Glutamatergic neuron (in vitro differentiated cells): Measurements from ENCODE around the gene TJP1. TPM values are rescaled to one million over a fixed set of nuclear protein-coding genes. Genes with fewer than 3 reads are reported as not detected.
"Not testable (repeated sequence)": the region's sequence is repeated elsewhere in the genome, so short reads cannot be mapped to it uniquely, and the experiment has no call there.

Experiments used
- DNase-seq: peaks from one replicate; pipeline ENCODE4 v3.0.0; 2022
- H3K27ac Mint-ChIP-seq: one replicate; pipeline ENCODE4 v1.8.0; 2020; ENCODE audit warnings: mild to moderate bottlenecking, mixed read lengths, inconsistent platforms; ENCODE audit not compliant: unreplicated experiment
- H3K27me3 Mint-ChIP-seq: one replicate; pipeline ENCODE4 v1.8.0; 2020; ENCODE audit warnings: mild to moderate bottlenecking, moderate library complexity, mixed read lengths, inconsistent platforms; ENCODE audit not compliant: unreplicated experiment
- H3K36me3 Mint-ChIP-seq: one replicate; pipeline ENCODE4 v1.8.0; 2020; ENCODE audit warnings: mild to moderate bottlenecking, mixed read lengths, inconsistent platforms; ENCODE audit not compliant: unreplicated experiment
- H3K4me1 Mint-ChIP-seq: one replicate; pipeline ENCODE4 v1.8.0; 2020; ENCODE audit warnings: mild to moderate bottlenecking, low read depth, mixed read lengths, inconsistent platforms; ENCODE audit not compliant: unreplicated experiment
- H3K4me3 Mint-ChIP-seq: one replicate; pipeline ENCODE4 v1.8.0; 2020; ENCODE audit warnings: mild to moderate bottlenecking, mixed read lengths, inconsistent platforms; ENCODE audit not compliant: unreplicated experiment
- H3K9me3 Mint-ChIP-seq: one replicate; pipeline ENCODE4 v1.8.0; 2020; ENCODE audit warnings: mild to moderate bottlenecking, moderate library complexity, mixed read lengths, inconsistent platforms; ENCODE audit not compliant: unreplicated experiment
- CTCF ChIP-seq: fragments of 200-600 bp; sonication (generic); IDR thresholded peaks from one replicate; pipeline ENCODE4 v1.5.0; 2021; ENCODE audit not compliant: partially characterized antibody, unreplicated experiment
- total RNA-seq: library from RNA; stranded (reverse); fragmentation: NEBNext Ultra II Directional; extraction: Animal tissue kit (Norgen Biotek cat#: 25700); gene quantifications from one replicate; pipeline ENCODE4 v1.2.1, GENCODE V29; 2021; ENCODE audit not compliant: unreplicated experiment

The TJP1 gene
- total RNA-seq, 1 donor from 2014 or later, result 129 TPM

GRCh38 chr15:29736012-29736743 is 86.1 kb downstream of the TJP1 start:
- DNase-seq, result no peak
- peaks cover 2% of the 10 kb centered on the region for H3K27me3 Mint-ChIP-seq
- no peaks in the 10 kb centered on the region for H3K36me3 Mint-ChIP-seq
- H3K27ac Mint-ChIP-seq, result no peak overlapping the region
- no peaks in the 10 kb centered on the region for H3K4me1 Mint-ChIP-seq
- no peak for TF ChIP-seq CTCF
- H3K4me3 Mint-ChIP-seq, result no peak overlapping the region
- peaks cover 2% of the 10 kb centered on the region for H3K9me3 Mint-ChIP-seq

GRCh38 chr15:29734917-29735572 is 87.2 kb downstream of the TJP1 start:
- peaks cover 5% of the 10 kb centered on the region for H3K9me3 Mint-ChIP-seq
- no peak for TF ChIP-seq CTCF
- H3K27ac Mint-ChIP-seq, result no peak overlapping the region
- DNase-seq, result no peak
- no peaks in the 10 kb centered on the region for H3K36me3 Mint-ChIP-seq
- no peaks in the 10 kb centered on the region for H3K4me1 Mint-ChIP-seq
- peaks cover 5% of the 10 kb centered on the region for H3K27me3 Mint-ChIP-seq
- H3K4me3 Mint-ChIP-seq, result no peak overlapping the region

DNA sequence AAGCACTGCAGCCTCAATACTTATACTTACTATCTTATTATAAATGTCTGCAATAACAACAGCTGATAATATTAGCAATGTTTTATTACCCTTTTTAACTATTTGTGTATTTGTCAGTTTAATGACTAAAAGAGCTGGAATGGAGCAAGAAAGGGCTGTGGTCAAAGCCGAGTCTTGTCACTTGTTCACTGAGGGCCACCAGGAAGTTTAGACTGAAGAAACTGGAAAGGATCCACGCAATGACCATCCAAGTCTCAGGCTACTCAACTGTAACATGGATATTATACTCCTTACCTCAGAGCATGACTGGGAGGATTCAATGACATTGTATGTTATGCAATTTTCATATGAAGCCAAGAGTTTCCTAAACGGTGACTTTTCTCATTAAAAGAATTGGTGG is 90.4 kb downstream of the TJP1 start:
- no peaks in the 10 kb centered on the region for H3K4me1 Mint-ChIP-seq
- H3K27ac Mint-ChIP-seq, result no peak overlapping the region
- no peak for TF ChIP-seq CTCF
- no peak overlapping the region for H3K4me3 Mint-ChIP-seq
- peaks cover 3% of the 10 kb centered on the region for H3K9me3 Mint-ChIP-seq
- DNase-seq, result no peak
- H3K36me3 Mint-ChIP-seq, result no peaks in the 10 kb centered on the region
- H3K27me3 Mint-ChIP-seq, result peaks cover 3% of the 10 kb centered on the region

GRCh38 chr15:29730471-29730870 is 91.8 kb downstream of the TJP1 start:
- H3K27ac Mint-ChIP-seq, H3K4me1 Mint-ChIP-seq: not testable (repeated sequence)

GRCh38 chr15:29728418-29728817 is 93.8 kb downstream of the TJP1 start:
- Mint-ChIP-seq H3K4me1 (no peaks in the 10 kb centered on the region), H3K4me3 (no peak overlapping the region), H3K36me3 (peaks cover 16% of the 10 kb centered on the region), H3K27ac (no peak overlapping the region), H3K27me3 (peaks cover 5% of the 10 kb centered on the region), H3K9me3 (peaks cover 5% of the 10 kb centered on the region)
- DNase-seq, result no peak
- TF ChIP-seq CTCF, result no peak

More at GRCh38 chr15:29730471-29730870, 91.8 kb downstream of the TJP1 start:
- H3K27me3 Mint-ChIP-seq, H3K36me3 Mint-ChIP-seq, DNase-seq, H3K9me3 Mint-ChIP-seq, H3K4me3 Mint-ChIP-seq: not testable (repeated sequence)
